HG03135 (cell line): Measurements from ENCODE around the gene GMEB2.

Experiments
- ATAC-seq: cut with Tn5 transposase; IDR thresholded peaks from one replicate; pipeline ENCODE4 v1.9.1; 2021; ENCODE audit warnings: mild to moderate bottlenecking, moderate library complexity; ENCODE audit not compliant: unreplicated experiment

Gene GMEB2

GRCh38 chr20:63590218-63591146, 36.4 kb downstream of the GMEB2 start:
- no peak for ATAC-seq

GRCh38 chr20:63589261-63590217, 37.4 kb downstream of the GMEB2 start:
- no peak for ATAC-seq

- ATAC-seq = no peak
These were observed 38.3 kb downstream of the GMEB2 start for GRCh38 chr20:63588641-63589041.

- no peak for ATAC-seq
These were observed 38.9 kb downstream of the GMEB2 start for GRCh38 chr20:63587776-63588591.

GRCh38 chr20:63587256-63587655, 39.6 kb downstream of the GMEB2 start:
- ATAC-seq = no peak

- no peak for ATAC-seq
These were observed 40.1 kb downstream of the GMEB2 start for GRCh38 chr20:63586797-63587196.

DNA sequence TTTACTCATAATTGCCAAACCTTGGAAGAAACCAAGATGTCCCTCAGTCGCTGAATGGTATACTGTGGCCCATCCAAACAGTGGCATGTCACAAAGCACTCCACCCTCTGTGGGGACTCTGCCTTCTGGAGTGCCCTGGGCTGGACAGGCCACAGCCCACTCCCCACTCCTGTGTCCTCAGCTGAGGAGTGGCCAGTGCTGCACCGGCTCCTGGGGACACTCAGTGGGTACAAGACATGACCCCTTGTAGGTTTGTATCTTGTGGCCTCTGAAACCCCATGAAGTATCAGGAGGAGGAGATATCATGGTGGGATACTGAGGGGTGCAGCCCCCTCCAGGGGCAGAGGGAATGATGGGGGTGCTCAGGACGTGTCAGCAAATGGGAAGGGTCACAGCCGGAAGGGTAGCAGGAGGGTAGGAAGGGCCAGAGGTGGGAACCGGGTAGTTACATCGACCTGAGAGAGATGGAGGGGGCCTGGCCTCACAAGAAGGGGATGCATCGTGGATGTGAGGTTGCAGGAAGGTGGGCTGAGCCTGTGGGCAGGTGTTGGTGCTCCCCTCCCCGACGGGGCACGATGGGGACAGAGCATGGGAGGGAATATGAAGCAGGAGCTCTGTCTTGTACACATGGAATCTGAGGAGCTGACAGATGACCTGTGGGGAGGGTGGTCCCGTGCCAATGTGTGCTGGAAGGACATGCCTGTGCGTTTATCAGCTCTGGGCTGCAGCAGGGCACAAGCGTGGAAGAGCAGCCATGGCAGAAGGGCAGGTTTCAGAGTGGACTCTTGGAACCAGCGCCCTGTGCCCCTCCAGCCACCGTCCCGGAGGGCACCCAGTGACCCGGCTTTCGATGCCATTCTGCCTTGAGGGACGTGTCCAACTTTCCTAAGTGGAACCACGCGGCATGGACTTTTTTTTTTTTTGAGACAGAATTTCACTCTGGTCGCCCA, 41.0 kb downstream of the GMEB2 start:
- no peak for ATAC-seq

DNA sequence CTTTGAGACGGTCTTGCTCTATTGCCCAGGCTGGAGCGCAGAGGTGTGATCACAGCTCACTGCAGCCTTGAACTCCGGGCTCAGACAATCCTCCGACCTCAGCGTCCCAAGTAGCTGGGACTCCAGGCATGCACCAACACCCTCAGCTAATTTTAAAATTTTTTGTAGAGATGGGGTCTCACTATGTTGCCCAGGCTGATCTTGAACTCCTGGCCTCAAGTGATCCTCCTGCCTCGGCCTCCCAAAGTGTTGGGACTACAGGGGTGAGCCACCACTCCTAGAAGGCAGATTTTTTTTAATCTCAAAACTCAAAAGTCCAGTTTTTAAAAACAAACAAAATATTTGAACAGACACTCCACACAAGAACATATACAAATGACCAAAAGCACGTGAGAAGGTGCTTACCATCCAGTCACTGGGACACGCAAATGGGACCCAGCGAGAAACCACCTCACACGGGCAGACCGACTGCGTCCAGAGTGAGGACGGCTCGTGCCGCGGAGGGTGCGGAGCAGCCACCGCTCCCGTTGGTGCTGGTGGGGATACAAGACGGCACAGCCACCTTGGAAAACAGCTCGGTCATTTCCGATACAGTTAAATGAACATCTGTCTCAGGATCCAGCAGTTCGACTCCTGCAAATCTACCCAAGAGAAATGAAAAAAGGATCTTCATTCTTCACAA, 44.4 kb downstream of the GMEB2 start:
- ATAC-seq = no peak

DNA sequence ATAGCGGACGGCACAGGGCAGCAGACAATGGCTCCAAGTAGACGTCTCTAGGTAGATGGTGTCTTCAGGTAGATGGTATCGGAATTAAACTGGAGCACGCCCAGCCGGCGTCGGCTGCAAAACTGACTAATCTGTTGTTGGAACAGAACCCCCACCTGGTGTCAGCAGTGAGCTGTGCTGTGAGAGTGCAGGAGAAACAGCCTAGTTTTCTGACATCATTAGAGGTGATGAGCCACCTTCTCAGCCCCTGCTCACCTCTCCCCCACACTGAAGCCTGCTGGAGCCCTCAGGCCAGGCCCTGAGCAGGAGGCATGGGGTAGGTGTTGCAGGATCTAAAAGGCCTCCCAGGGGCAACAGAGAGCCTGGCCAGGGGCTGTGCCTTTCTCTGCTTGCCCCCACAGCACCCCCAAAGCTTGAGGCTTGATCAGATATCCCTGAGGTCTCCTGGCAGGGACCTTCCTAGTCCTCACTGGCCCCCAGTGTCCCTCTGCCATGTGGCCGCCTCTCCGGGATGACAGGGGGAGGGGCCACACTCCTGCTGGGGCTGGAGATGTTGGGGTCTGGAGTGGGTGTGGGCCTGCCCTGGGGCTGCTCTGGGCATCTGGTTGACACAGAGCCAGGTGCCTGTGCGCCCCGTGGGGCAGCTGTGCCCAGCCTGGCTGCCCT, 46.0 kb downstream of the GMEB2 start:
- ATAC-seq = no peak

- ATAC-seq = no peak
These were observed 47.7 kb downstream of the GMEB2 start for GRCh38 chr20:63579017-63579694.

- no peak for ATAC-seq
These were observed 48.5 kb downstream of the GMEB2 start for GRCh38 chr20:63578224-63579016.

- ATAC-seq = no peak
These were observed 49.5 kb downstream of the GMEB2 start for GRCh38 chr20:63577317-63577894.

- ATAC-seq = no peak
These were observed 50.6 kb downstream of the GMEB2 start for GRCh38 chr20:63576311-63576710.

DNA sequence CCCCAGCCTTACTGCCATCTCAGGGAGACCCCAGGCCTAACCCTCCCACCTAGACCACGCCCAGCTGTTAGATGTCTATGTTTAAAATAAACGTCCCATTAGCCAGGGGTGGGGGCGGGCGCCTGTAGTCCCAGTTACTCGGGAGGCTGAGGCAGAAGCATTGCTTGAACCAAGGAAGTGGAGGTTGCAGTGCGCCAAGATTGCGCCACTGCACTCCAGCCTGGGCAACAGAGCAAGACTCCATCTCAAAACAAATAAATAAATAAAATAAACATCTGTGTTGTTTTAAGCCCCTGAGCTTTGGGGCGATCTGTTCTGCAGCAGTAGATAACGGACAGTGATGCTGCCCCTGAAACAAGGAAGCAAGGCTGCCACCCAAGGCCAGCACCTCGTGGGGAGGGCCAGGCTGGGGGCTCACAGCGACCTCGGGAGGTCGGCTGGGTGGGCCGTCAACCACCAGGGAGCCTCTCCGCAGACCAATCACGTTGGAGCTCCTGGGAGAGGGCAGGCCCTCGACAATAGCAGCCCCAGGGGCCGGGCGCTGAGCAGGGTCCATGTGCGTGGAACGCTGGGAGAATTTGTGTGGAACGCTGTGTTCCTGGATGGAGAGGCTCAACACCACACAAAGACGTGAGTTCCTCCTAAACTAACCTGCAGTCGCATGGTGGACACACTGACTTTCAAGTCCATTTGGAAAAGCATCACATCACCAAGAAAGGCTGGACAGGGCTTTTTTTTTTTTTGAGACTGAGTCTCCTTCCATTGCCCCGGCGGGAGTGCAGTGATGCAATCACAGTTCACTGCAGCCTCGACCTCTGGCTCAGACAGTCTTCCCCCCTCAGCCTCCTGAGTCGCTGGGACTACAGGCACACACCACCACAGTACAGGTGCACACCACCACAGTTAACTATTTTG, 51.8 kb downstream of the GMEB2 start:
- ATAC-seq = no peak

DNA sequence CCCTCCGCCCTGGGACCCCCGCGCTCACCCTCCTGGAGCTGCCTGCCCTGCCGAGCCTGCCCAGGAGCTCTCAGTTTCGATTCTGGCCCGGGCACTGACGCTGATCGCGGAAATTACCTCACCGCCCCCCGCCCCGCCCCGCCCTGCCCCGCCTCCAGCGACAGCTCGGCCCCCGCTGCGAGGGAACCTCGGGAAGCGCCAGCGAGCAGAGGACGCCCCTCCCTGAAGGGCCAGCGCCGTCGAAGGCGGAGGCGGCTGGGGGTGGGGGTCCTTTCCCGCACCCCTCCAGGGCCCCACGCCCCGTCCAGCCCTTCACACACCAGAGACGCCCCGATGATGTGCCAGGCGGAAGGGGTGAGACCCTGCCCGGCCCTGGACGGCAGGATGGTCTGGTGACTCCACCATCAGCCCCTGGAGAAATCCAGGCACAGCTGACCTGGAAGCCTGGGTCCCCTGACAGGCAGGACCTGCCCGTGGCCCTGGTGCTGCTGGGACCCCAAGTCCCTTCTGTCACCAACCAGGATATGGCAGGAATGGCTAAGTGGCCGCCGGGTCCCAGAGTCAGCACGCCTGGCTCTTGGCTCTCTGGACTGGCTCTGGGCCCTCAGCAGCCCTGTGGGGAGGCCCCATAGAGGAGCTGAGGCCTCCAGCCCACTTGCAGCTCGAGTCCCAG, 52.6 kb downstream of the GMEB2 start, which contains the start of gene HELZ2:
Gene HELZ2, minus strand, starts transcription at position 84 of the 673 bp plus-strand sequence. CDS start 1,854 bp downstream, outside the sequence.
- ATAC-seq = peak; percentile 57
